K562 (cell line): Measurements from ENCODE around the gene PRTFDC1. TPM values are rescaled to one million over a fixed set of nuclear protein-coding genes. Genes with fewer than 3 reads are reported as not detected.

Experiments used
- ATAC-seq: fragments of 200-7000 bp; cut with Tn5 transposase; 3 replicates; pipeline ENCODE4 v1.9.1; 2020; ENCODE audit warnings: moderate library complexity
- BruUV-seq: library from RNA; stranded (reverse); fragments of 400-500 nt; replicated peaks from 2 replicates; lab custom pipeline; 2021; lab: Mats Ljungman, UMichigan
- CTCF ChIA-PET: fragments of 300-600 bp; formaldehyde crosslinking; extraction: SDS; loops from one replicate; lab custom pipeline; 2021; ENCODE audit warnings: low intra/inter-chr PET ratio; lab: Yijun Ruan, JAX
- POLR2A ChIA-PET: fragments of 300-600, 350-650 bp; sonication (Branson Sonifier 250); formaldehyde crosslinking; extraction: SDS; loops from one replicate; lab custom pipeline; 2021; ENCODE audit warnings: antibody characterized with exemption, inconsistent platforms; lab: Yijun Ruan, JAX
- DNase-seq, 4 experiments: peaks; one replicate each; pipeline versions ENCODE4 v3.0.0 to v3.0.0-alpha.2; 2011 to 2018; ENCODE audit warnings: low spot score in 3 of 4, mixed read lengths in 3 of 4; ENCODE audit errors: extremely low read depth in 1 of 4
- FAIRE-seq: peaks from 2 replicates; lab custom pipeline; 2011; peaks lifted over from hg19 to GRCh38; lab: Jason Lieb, UNC
- H2AFZ ChIP-seq: 2 replicates; pipeline ENCODE4 v1.6.0; 2011; ENCODE audit warnings: low read depth, low read length, control low read depth, inconsistent platforms
- H3K27ac ChIP-seq: fragments of 200-600 bp; 3 replicates; pipeline ENCODE4 v1.8.0; 2011; ENCODE audit warnings: low read depth, mild to moderate bottlenecking, control low read depth, inconsistent platforms, low read length, moderate library complexity, mixed read lengths; ENCODE audit errors: extremely low read depth
- H3K27me3 ChIP-seq, 2 experiments: fragments of 300-600 bp in 1 of 2; 2 replicates in 1 of 2; 3 replicates in 1 of 2; pipeline versions ENCODE4 v1.6.0 to v1.8.0; 2011; ENCODE audit warnings: inconsistent platforms in 2 of 2, low read length in 2 of 2, mild to moderate bottlenecking in 1 of 2, mixed read lengths in 1 of 2, moderate library complexity in 1 of 2; ENCODE audit not compliant: control insufficient read depth in 2 of 2, insufficient read depth in 2 of 2
- H3K36me3 ChIP-seq: fragments of 300-600 bp; 3 replicates; pipeline ENCODE4 v1.8.0; 2011; ENCODE audit warnings: mild to moderate bottlenecking, low read length, inconsistent platforms; ENCODE audit not compliant: control insufficient read depth, insufficient read depth
- H3K4me1 ChIP-seq, 2 experiments: fragments of 200-600 bp in 1 of 2; replicated peaks in 1 of 2; 2 replicates in 1 of 2; 3 replicates in 1 of 2; pipeline versions ENCODE4 v1.5.1 to v1.8.0; 2011; ENCODE audit warnings: inconsistent platforms in 2 of 2, low read length in 2 of 2, mild to moderate bottlenecking in 1 of 2, mixed read lengths in 1 of 2, moderate library complexity in 1 of 2; ENCODE audit not compliant: control insufficient read depth in 2 of 2, insufficient read depth in 2 of 2
- H3K4me2 ChIP-seq: 2 replicates; pipeline ENCODE4 v1.6.1; 2011; ENCODE audit warnings: low read length, control low read depth, inconsistent platforms, mixed read lengths; ENCODE audit not compliant: insufficient read depth
- H3K4me3 ChIP-seq: fragments of 200-600 bp; sonication (generic), shearing (Covaris generic); 2 replicates; pipeline ENCODE4 v1.5.1; 2016; ENCODE audit warnings: control low read depth, inconsistent platforms
- H3K79me2 ChIP-seq: fragments of 200-600 bp; 3 replicates; pipeline ENCODE4 v1.8.0; 2011; ENCODE audit warnings: low read length, inconsistent platforms; ENCODE audit not compliant: control insufficient read depth, insufficient read depth
- H3K9ac ChIP-seq, 2 experiments: 2 replicates each; pipeline versions ENCODE4 v1.6.0 to v1.6.1; 2011; ENCODE audit warnings: low read depth in 2 of 2, low read length in 2 of 2, control low read depth in 1 of 2, inconsistent platforms in 1 of 2, mild to moderate bottlenecking in 1 of 2, mixed read lengths in 1 of 2; ENCODE audit not compliant: insufficient read depth in 1 of 2
- H3K9me1 ChIP-seq: one replicate; pipeline ENCODE4 v1.6.0; 2011; ENCODE audit warnings: inconsistent platforms, mild to moderate bottlenecking, low read length, moderate library complexity; ENCODE audit not compliant: control insufficient read depth, insufficient read depth
- H3K9me3 ChIP-seq: replicated peaks from 2 replicates; pipeline ENCODE4 v1.5.1; 2011; ENCODE audit warnings: low read depth, low read length, inconsistent platforms; ENCODE audit not compliant: control insufficient read depth, insufficient read depth
- H4K20me1 ChIP-seq: replicated peaks from 2 replicates; pipeline ENCODE4 v1.6.1; 2011; ENCODE audit warnings: low read length, inconsistent platforms, mixed read lengths; ENCODE audit not compliant: control insufficient read depth, insufficient read depth
- CEBPG ChIP-seq, 3 experiments: fragments of 200-800 bp in 1 of 3; sonication (Bioruptor generic) in 1 of 3; sonication (generic) in 1 of 3; formaldehyde crosslinking in 1 of 3; IDR thresholded peaks in 2 of 3; conservative IDR thresholded peaks in 1 of 3; 2 replicates each; pipeline versions ENCODE4 v1.6.1 to v1.8.0; 2016 to 2022; ENCODE audit warnings: missing compliant biosample characterization in 2 of 3, missing genetic modification characterization in 2 of 3, mild to moderate bottlenecking in 1 of 3, missing genetic modification reagents in 1 of 3
- NFATC3 ChIP-seq: fragments of 450-650 bp; IDR thresholded peaks from 2 replicates; pipeline ENCODE4 v1.6.1; 2017; ENCODE audit warnings: mild to moderate bottlenecking
- SAP30 ChIP-seq: fragments of 200-600 bp; sonication (generic); IDR thresholded peaks from 2 replicates; pipeline ENCODE4 v1.6.1; 2012; ENCODE audit warnings: borderline replicate concordance, low read depth, mild to moderate bottlenecking, moderate library complexity, low read length, control low read depth, inconsistent platforms; ENCODE audit not compliant: insufficient read depth, poor library complexity, severe bottlenecking
- TOE1 ChIP-seq, 2 experiments: fragments of 450-650 bp in 1 of 2; sonication (generic) in 1 of 2; formaldehyde crosslinking in 1 of 2; IDR thresholded peaks; 2 replicates each; pipeline versions ENCODE4 v1.7.1 to v1.8.0; 2016 to 2022; ENCODE audit warnings: borderline replicate concordance in 2 of 2, mild to moderate bottlenecking in 2 of 2, antibody characterized with exemption in 1 of 2, inconsistent platforms in 1 of 2, low read depth in 1 of 2, missing genetic modification reagents in 1 of 2, moderate library complexity in 1 of 2
- ZBTB17 ChIP-seq: fragments of 450-650 bp; formaldehyde crosslinking; IDR thresholded peaks from 2 replicates; pipeline ENCODE4 v1.4.0; 2020; ENCODE audit warnings: mild to moderate bottlenecking
- ZNF24 ChIP-seq: fragments of 450-650 bp; IDR thresholded peaks from 2 replicates; pipeline ENCODE4 v1.6.1; 2016
- ZNF668 ChIP-seq: fragments of 250-450 bp; sonication (Bioruptor Pico); IDR thresholded peaks from 2 replicates; pipeline ENCODE4 v1.8.0; 2022; ENCODE audit warnings: mild to moderate bottlenecking, inconsistent platforms
- WGBS: fragments of 100-300 bp; shearing (Covaris generic); methylation state at CpG from one replicate; pipeline ENCODE4 v1.1.6; 2016; ENCODE audit warnings: low coverage, mixed read lengths; ENCODE audit not compliant: insufficient coverage; ENCODE audit errors: missing lambda C conversion rate; 5-methylcytosine and 5-hydroxymethylcytosine counted together
- in situ Hi-C: fragments of 300-500 bp; cut with MboI; formaldehyde crosslinking; loops from 4 replicates; pipeline ENCODE4 v1.15.0; 2018; ENCODE audit warnings: inconsistent platforms, mixed read lengths
- intact Hi-C: fragments of 100-400 bp; cut with micrococcal nuclease; formaldehyde crosslinking; loops from 2 replicates; pipeline ENCODE4 v1.14.2; 2022
- polyA plus RNA-seq, 8 experiments: library from polyadenylated mRNA; depleted of rRNA in 4 of 8; stranded (reverse) in 5 of 8; unstranded in 3 of 8; fragments of >200 nt; fragmentation: Nextera tagmentation in 2 of 8; fragmentation: Illumina TruSeq in 1 of 8; extraction: Ambion mirVana in 2 of 8; extraction: Trizol in 1 of 8; gene quantifications; 2 replicates each; pipeline versions ENCODE4 v1.2.1 to v1.2.3, GENCODE V29; 2011 to 2014; ENCODE audit warnings: inconsistent platforms in 1 of 8, missing spikeins in 1 of 8
- total RNA-seq, 7 experiments: library from RNA; depleted of rRNA in 6 of 7; stranded (reverse); fragments of >200 nt in 6 of 7; fragmentation: Illumina TruSeq in 2 of 7; extraction: Trizol in 2 of 7; gene quantifications; 2 replicates each; pipeline versions ENCODE4 v1.2.1 to v1.2.3, GENCODE V29; 2011 to 2021; ENCODE audit warnings: low replicate concordance in 1 of 7

Gene PRTFDC1
- total and polyA plus RNA-seq, 9 of the 15 experiments (the other 6 are each of a cell fraction or from before 2014, with no cell fraction given), result 7.0 to 27.6 (median 10.0) TPM

DNA sequence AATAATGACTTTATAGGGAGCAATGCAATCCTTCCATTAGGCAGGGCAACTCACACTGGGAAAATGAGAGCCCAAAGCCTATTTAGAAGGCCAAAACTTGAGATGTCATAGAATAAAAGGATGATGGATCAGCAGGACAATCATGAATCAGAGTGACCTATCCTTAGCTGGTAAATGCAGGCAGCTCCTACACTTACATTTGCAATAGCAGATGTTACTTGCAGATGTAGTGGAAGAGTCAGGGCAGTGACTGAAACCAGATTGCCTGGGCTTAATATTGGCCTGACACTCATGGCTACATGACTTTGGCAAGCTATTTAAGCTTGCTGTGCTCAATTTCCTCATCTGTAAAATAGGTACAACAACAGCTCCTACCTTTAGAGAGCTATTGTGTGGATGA lies 98.7 kb downstream of the PRTFDC1 start:
- TF ChIP-seq ZNF668 (no peak), ZNF24 (no peak)
- DNase-seq (no peak), ATAC-seq (no peak), FAIRE-seq (no peak)
- Histone ChIP-seq H3K9me1 (no peaks in the 10 kb centered on the region), H3K36me3 (no peaks in the 10 kb centered on the region), H3K79me2 (no peaks in the 10 kb centered on the region), H3K27ac (no peak overlapping the region), H3K4me2 (no peak overlapping the region), H3K9me3 (no peaks in the 10 kb centered on the region), H3K4me3 (no peak overlapping the region), H4K20me1 (no peaks in the 10 kb centered on the region), H3K27me3 (no peaks in the 10 kb centered on the region), H3K4me1 (peaks cover 0 to 13% of the 10 kb centered on the region in 2 experiments; a peak in 2 of 5 replicates), H2AFZ (no peak overlapping the region), H3K9ac (no peak overlapping the region)
- CTCF ChIA-PET, result no interaction called here
- intact Hi-C loops (no loop called here), in situ Hi-C loops (no loop called here)
- no TSS peak for BruUV-seq
- POLR2A ChIA-PET, result interaction anchor here (1.0 kb wide), 1 partner anchor 14 kb away, joined by 3 read pairs; no protein-coding TSS in a partner anchor

DNA sequence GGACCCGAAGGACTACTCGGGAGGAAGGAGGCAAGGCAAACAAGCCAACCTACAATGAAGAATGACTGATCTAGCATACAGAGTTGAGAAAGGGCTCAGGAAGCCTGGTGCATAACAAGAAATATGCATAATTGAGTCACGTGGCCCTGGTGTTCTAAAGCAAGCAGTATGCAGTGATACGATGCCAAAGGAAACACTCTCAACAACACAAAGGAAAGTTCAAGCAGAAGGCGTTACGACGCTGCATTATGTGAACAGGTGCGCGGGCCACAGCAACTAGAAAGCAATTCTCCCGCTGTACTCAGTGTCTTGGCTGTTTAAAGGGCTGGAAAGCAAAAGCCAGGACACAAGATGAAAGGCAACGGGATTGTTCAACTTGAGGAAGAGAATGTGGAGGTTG lies 100.8 kb downstream of the PRTFDC1 start:
- ChIA-PET POLR2A (interaction anchor here (1.2 kb wide), 1 partner anchor 13 kb away, joined by 3 read pairs; no protein-coding TSS in a partner anchor), CTCF (no interaction called here)
- in situ Hi-C loops, result no loop called here
- DNase-seq (no peak), FAIRE-seq (no peak), ATAC-seq (no peak)
- H3K27ac ChIP-seq, result no peak overlapping the region
- 57% methylated on average over 11 of the region's 11 CpGs for WGBS
- H3K9me1 ChIP-seq, result no peaks in the 10 kb centered on the region
- no peaks in the 10 kb centered on the region for H4K20me1 ChIP-seq
- H3K79me2 ChIP-seq, result no peaks in the 10 kb centered on the region
- no peak overlapping the region for H3K4me3 ChIP-seq
- BruUV-seq, result no TSS peak
- TF ChIP-seq ZBTB17 (CRISPR knock-in tag), result no peak
- TF ChIP-seq TOE1 (IDR thresholded peaks at IDR 0.05; ENCODE audit: borderline replicate concordance), result no peak
- TF ChIP-seq TOE1 (CRISPR knock-in tag; IDR thresholded peaks at IDR 0.05; ENCODE audit: borderline replicate concordance, low read depth), result no peak
- no peak for TF ChIP-seq CEBPG (CRISPR knock-in tag; IDR thresholded peaks at IDR 0.05)
- no peak for TF ChIP-seq CEBPG (tag; conservative IDR thresholded peaks at IDR 0.05 in 1 of 2, IDR thresholded peaks at IDR 0.05 in 1 of 2)
- no peak for TF ChIP-seq NFATC3
- no peak for TF ChIP-seq SAP30
- H3K9me3 ChIP-seq, result no peaks in the 10 kb centered on the region
- H3K4me2 ChIP-seq, result no peak overlapping the region
- H3K4me1 ChIP-seq, result peaks cover 0 to 16% of the 10 kb centered on the region in 2 experiments; a peak in 3 of 5 replicates
- H3K27me3 ChIP-seq, result no peaks in the 10 kb centered on the region
- H3K9ac ChIP-seq, result no peak overlapping the region
- H3K36me3 ChIP-seq, result no peaks in the 10 kb centered on the region
- intact Hi-C loops, result no loop called here
- H2AFZ ChIP-seq, result no peak overlapping the region
